Effector memory CD8-positive, alpha-beta T cell (primary cell): ENCODE data around the gene ROR1.

ENCODE experiments used
- ATAC-seq: fragments of 150-1000 bp; cut with Tn5 transposase; replicated peaks from 2 replicates; pipeline ENCODE4 v1.10.0; 2021; ENCODE audit warnings: mild to moderate bottlenecking, moderate library complexity
- DNase-seq, 3 experiments: peaks; one replicate each; pipeline ENCODE4 v3.0.0; 2021
- H3K27ac Mint-ChIP-seq, 2 donors: one replicate each; pipeline ENCODE4 v1.8.0; 2022; ENCODE audit warnings: mild to moderate bottlenecking in 2 of 2, mixed read lengths in 2 of 2, moderate library complexity in 2 of 2
- H3K27me3 Mint-ChIP-seq, 2 donors: one replicate each; pipeline ENCODE4 v1.8.0; 2022; ENCODE audit warnings: mixed read lengths in 2 of 2
- H3K36me3 Mint-ChIP-seq: one replicate; pipeline ENCODE4 v1.8.0; 2022; ENCODE audit warnings: mild to moderate bottlenecking, moderate library complexity, mixed read lengths; ENCODE audit not compliant: insufficient read depth
- H3K4me1 Mint-ChIP-seq, 2 donors: one replicate each; pipeline ENCODE4 v1.8.0; 2022; ENCODE audit warnings: low read depth in 2 of 2, mixed read lengths in 2 of 2
- H3K4me3 Mint-ChIP-seq, 2 donors: one replicate each; pipeline ENCODE4 v1.8.0; 2022; ENCODE audit warnings: mild to moderate bottlenecking in 2 of 2, mixed read lengths in 2 of 2, moderate library complexity in 2 of 2
- H3K9me3 Mint-ChIP-seq, 2 donors: one replicate each; pipeline ENCODE4 v1.8.0; 2022; ENCODE audit warnings: mixed read lengths in 2 of 2

ROR1 gene

GRCh38 chr1:64162151-64162550 is 388.3 kb downstream of the ROR1 start:
- H3K27me3 Mint-ChIP-seq = peaks cover 24 to 38% of the 10 kb centered on the region in 2 donors
- H3K4me3 Mint-ChIP-seq = no peak overlapping the region
- H3K36me3 Mint-ChIP-seq = no peaks in the 10 kb centered on the region
- no peaks in the 10 kb centered on the region for H3K4me1 Mint-ChIP-seq
- ATAC-seq (no peak), DNase-seq (no peak)
- no peak overlapping the region for H3K27ac Mint-ChIP-seq
- no peaks in the 10 kb centered on the region for H3K9me3 Mint-ChIP-seq

GRCh38 chr1:64162804-64163203 is 389.0 kb downstream of the ROR1 start:
- Mint-ChIP-seq H3K4me3 (no peak overlapping the region), H3K9me3 (no peaks in the 10 kb centered on the region), H3K27ac (no peak overlapping the region), H3K27me3 (peaks cover 24 to 38% of the 10 kb centered on the region in 2 donors), H3K36me3 (no peaks in the 10 kb centered on the region), H3K4me1 (no peaks in the 10 kb centered on the region)
- DNase-seq (no peak), ATAC-seq (no peak)

DNA sequence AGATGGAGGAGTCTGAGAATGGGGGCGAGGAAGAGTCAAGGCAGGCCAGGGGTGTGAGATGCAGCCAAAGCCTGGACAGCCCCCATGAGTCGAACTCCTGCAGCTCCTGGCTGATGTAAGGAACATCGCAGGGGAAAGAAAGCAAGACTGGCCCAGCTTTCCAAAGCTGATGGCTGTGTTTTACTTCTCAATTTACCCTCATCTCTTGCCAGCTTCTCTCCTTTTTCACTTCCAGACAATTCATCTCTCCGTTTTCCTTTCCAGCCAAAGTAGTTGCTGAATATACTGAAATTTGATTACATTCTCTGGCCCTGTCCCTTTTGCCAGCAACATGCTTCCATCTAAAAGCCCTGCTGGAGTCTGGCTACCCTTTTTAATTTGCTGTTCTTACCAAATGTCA is 389.6 kb downstream of the ROR1 start:
- no peak overlapping the region for H3K4me3 Mint-ChIP-seq
- H3K27me3 Mint-ChIP-seq = peaks cover 24 to 38% of the 10 kb centered on the region in 2 donors
- no peak for DNase-seq
- H3K27ac Mint-ChIP-seq = no peak overlapping the region
- H3K4me1 Mint-ChIP-seq = no peaks in the 10 kb centered on the region
- no peaks in the 10 kb centered on the region for H3K36me3 Mint-ChIP-seq
- no peaks in the 10 kb centered on the region for H3K9me3 Mint-ChIP-seq
- ATAC-seq = no peak

GRCh38 chr1:64163970-64164369 is 390.2 kb downstream of the ROR1 start:
- Mint-ChIP-seq H3K4me1 (no peaks in the 10 kb centered on the region), H3K27ac (no peak overlapping the region), H3K9me3 (no peaks in the 10 kb centered on the region), H3K27me3 (peaks cover 22 to 38% of the 10 kb centered on the region in 2 donors), H3K4me3 (no peak overlapping the region), H3K36me3 (no peaks in the 10 kb centered on the region)
- DNase-seq (no peak), ATAC-seq (no peak)

GRCh38 chr1:64166629-64167028 is 392.8 kb downstream of the ROR1 start:
- H3K9me3 Mint-ChIP-seq = no peaks in the 10 kb centered on the region
- peaks cover 34 to 48% of the 10 kb centered on the region in 2 donors for H3K27me3 Mint-ChIP-seq
- H3K4me1 Mint-ChIP-seq = no peaks in the 10 kb centered on the region
- H3K27ac Mint-ChIP-seq = no peak overlapping the region
- ATAC-seq = no peak
- no peak overlapping the region for H3K4me3 Mint-ChIP-seq
- H3K36me3 Mint-ChIP-seq = no peaks in the 10 kb centered on the region
- DNase-seq = no peak

GRCh38 chr1:64167176-64167575 is 393.4 kb downstream of the ROR1 start:
- DNase-seq (no peak), ATAC-seq (no peak)
- H3K4me1 Mint-ChIP-seq = no peaks in the 10 kb centered on the region
- no peaks in the 10 kb centered on the region for H3K9me3 Mint-ChIP-seq
- no peak overlapping the region for H3K27ac Mint-ChIP-seq
- no peaks in the 10 kb centered on the region for H3K36me3 Mint-ChIP-seq
- H3K4me3 Mint-ChIP-seq = no peak overlapping the region
- H3K27me3 Mint-ChIP-seq = peaks cover 34 to 42% of the 10 kb centered on the region in 2 donors

DNA sequence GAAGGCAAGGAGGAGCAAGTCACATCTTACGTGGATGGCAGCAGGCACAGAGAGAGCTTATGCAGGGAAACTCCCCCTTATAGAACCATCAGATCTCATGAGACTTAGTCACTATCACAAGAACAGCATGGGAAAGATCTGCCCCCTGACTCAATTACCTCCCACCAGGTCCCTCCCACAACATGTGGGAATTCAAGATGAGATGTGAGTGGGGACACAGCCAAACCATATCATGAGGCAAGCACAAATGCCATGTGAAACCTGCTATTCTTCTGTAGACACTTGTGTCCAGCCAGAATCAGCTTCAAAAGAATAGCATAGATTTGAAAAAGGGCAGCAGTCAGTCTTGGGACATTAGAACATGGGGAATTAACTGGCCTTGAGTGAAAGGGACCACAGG is 397.4 kb downstream of the ROR1 start:
- no peaks in the 10 kb centered on the region for H3K36me3 Mint-ChIP-seq
- no peaks in the 10 kb centered on the region for H3K9me3 Mint-ChIP-seq
- H3K4me1 Mint-ChIP-seq = no peaks in the 10 kb centered on the region
- DNase-seq (no peak), ATAC-seq (no peak)
- H3K27ac Mint-ChIP-seq = no peak overlapping the region
- no peak overlapping the region for H3K4me3 Mint-ChIP-seq
- H3K27me3 Mint-ChIP-seq = peaks cover 32 to 38% of the 10 kb centered on the region in 2 donors

GRCh38 chr1:64171797-64172281 is 398.0 kb downstream of the ROR1 start:
- H3K9me3 Mint-ChIP-seq = no peaks in the 10 kb centered on the region
- no peak for ATAC-seq
- H3K27ac Mint-ChIP-seq = no peak overlapping the region
- no peak overlapping the region for H3K4me3 Mint-ChIP-seq
- peaks cover 0 to 5% of the 10 kb centered on the region in 2 donors for H3K4me1 Mint-ChIP-seq
- no peak for DNase-seq
- no peaks in the 10 kb centered on the region for H3K36me3 Mint-ChIP-seq
- H3K27me3 Mint-ChIP-seq = peaks cover 32 to 35% of the 10 kb centered on the region in 2 donors

GRCh38 chr1:64172458-64172983 is 398.7 kb downstream of the ROR1 start:
- ATAC-seq = no peak
- Mint-ChIP-seq H3K27me3 (peaks cover 32 to 36% of the 10 kb centered on the region in 2 donors), H3K4me1 (peaks cover 0 to 5% of the 10 kb centered on the region in 2 donors), H3K9me3 (no peaks in the 10 kb centered on the region), H3K27ac (no peak overlapping the region), H3K36me3 (no peaks in the 10 kb centered on the region), H3K4me3 (no peak overlapping the region)
- no peak for DNase-seq

DNA sequence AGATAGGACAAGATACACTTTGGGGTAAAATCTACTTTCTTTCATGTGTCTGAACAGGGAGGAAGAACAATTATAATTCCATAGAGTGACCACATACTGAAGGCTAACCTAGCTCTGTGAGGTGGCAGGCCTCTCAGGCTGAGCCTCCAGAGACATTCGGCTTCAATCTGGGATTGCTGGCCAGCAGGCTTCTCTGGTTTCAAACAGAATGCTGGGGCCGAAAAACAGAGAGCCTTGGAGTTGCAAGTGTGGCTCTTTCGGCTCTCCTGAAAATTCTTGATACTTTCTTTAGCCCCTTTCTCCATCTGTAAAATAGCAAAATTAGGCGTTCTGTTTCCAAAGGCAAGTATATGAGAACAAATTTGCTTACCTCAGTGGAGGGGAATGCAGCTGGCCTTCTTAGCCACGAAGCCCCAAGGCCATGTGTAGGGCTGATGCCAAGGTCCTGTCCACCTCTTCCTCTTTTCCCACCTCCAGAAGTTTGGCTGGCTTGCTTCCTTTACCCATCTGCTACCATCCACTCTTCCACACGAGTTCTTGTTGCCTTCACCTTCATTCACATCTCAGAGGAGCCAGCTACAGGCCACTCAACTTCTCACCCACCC is 399.6 kb downstream of the ROR1 start:
- peaks cover 0 to 5% of the 10 kb centered on the region in 2 donors for H3K4me1 Mint-ChIP-seq

GRCh38 chr1:64175639-64176038 is 401.8 kb downstream of the ROR1 start:
- Mint-ChIP-seq H3K36me3 (no peaks in the 10 kb centered on the region), H3K4me3 (no peak overlapping the region), H3K27ac (no peak overlapping the region), H3K4me1 (peaks cover 0 to 5% of the 10 kb centered on the region in 2 donors), H3K9me3 (no peaks in the 10 kb centered on the region), H3K27me3 (peaks cover 37 to 40% of the 10 kb centered on the region in 2 donors)
- no peak for DNase-seq
- ATAC-seq = no peak

More for the DNA sequence above, 399.6 kb downstream of the ROR1 start:
- Mint-ChIP-seq H3K4me3 (no peak overlapping the region), H3K9me3 (no peaks in the 10 kb centered on the region), H3K27me3 (peaks cover 38 to 45% of the 10 kb centered on the region in 2 donors), H3K36me3 (no peaks in the 10 kb centered on the region), H3K27ac (no peak overlapping the region)
- no peak for DNase-seq
- no peak for ATAC-seq

DNA sequence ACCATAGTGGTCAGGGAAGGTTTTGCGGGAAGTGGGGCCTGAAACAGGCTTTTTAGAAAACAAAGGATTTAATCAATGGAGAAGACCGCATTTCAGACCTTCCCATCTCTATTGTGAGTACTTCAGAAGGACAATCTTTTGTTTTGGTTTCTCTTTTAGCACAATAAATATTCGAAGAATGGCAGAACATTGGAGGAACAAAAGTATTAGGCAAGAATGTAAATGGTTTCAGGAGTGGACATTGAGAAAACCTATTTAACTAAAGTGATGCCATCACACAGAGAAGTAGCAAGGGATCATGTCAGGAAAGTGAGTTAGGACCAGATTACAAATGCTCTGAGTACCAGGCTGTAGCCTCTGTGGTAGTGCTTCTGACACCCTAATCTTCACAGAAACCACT is 402.8 kb downstream of the ROR1 start:
- Mint-ChIP-seq H3K27ac (no peak overlapping the region), H3K36me3 (no peaks in the 10 kb centered on the region), H3K9me3 (no peaks in the 10 kb centered on the region), H3K27me3 (peaks cover 29 to 34% of the 10 kb centered on the region in 2 donors), H3K4me1 (peaks cover 0 to 5% of the 10 kb centered on the region in 2 donors), H3K4me3 (no peak overlapping the region)
- DNase-seq (no peak), ATAC-seq (no peak)

- Mint-ChIP-seq H3K9me3 (no peaks in the 10 kb centered on the region), H3K4me1 (peaks cover 0 to 5% of the 10 kb centered on the region in 2 donors), H3K4me3 (no peak overlapping the region), H3K27me3 (peaks cover 28 to 34% of the 10 kb centered on the region in 2 donors), H3K27ac (no peak overlapping the region), H3K36me3 (no peaks in the 10 kb centered on the region)
- DNase-seq = no peak
- ATAC-seq = no peak
These were observed 405.8 kb downstream of the ROR1 start for GRCh38 chr1:64179588-64179987.

- no peak overlapping the region for H3K4me3 Mint-ChIP-seq
- peaks cover 24 to 28% of the 10 kb centered on the region in 2 donors for H3K27me3 Mint-ChIP-seq
- H3K4me1 Mint-ChIP-seq = no peaks in the 10 kb centered on the region
- ATAC-seq = no peak
- no peaks in the 10 kb centered on the region for H3K36me3 Mint-ChIP-seq
- H3K9me3 Mint-ChIP-seq = no peaks in the 10 kb centered on the region
- DNase-seq = no peak
- H3K27ac Mint-ChIP-seq = no peak overlapping the region
These were observed 408.4 kb downstream of the ROR1 start for GRCh38 chr1:64182207-64182606.
